Measurements from ENCODE around the gene MRPS34.
"Not testable (repeated sequence)": the region's sequence is repeated elsewhere in the genome, so short reads cannot be mapped to it uniquely, and the experiment has no call there.

MRPS34 gene

GRCh38 chr16:1747934-1748333 lies 25.0 kb downstream of the MRPS34 start:
- no peak for DNase-seq

GRCh38 chr16:1746693-1747195 lies 26.2 kb downstream of the MRPS34 start:
- no peak for DNase-seq

GRCh38 chr16:1745900-1746692 lies 26.8 kb downstream of the MRPS34 start:
- DNase-seq, result no peak

- no peak for DNase-seq
Measured at GRCh38 chr16:1745181-1745899, 27.6 kb downstream of the MRPS34 start.

- no peak for DNase-seq
Measured at GRCh38 chr16:1744338-1744840, 28.5 kb downstream of the MRPS34 start.

GRCh38 chr16:1743376-1744337 lies 29.3 kb downstream of the MRPS34 start:
- no peak for DNase-seq

- DNase-seq, result no peak
Measured at GRCh38 chr16:1741553-1742165, 31.3 kb downstream of the MRPS34 start.

GRCh38 chr16:1740781-1741490 lies 32.0 kb downstream of the MRPS34 start:
- no peak for DNase-seq

GRCh38 chr16:1740234-1740633 lies 32.7 kb downstream of the MRPS34 start:
- no peak for DNase-seq

GRCh38 chr16:1734816-1735215 lies 38.1 kb downstream of the MRPS34 start:
- no peak for DNase-seq

- DNase-seq, result no peak
Measured at GRCh38 chr16:1734123-1734522, 38.8 kb downstream of the MRPS34 start.

- DNase-seq, result not testable (repeated sequence)
Measured at GRCh38 chr16:1732551-1732987, 40.4 kb downstream of the MRPS34 start.

- DNase-seq, result no peak
Measured at GRCh38 chr16:1732071-1732470, 40.9 kb downstream of the MRPS34 start.

GRCh38 chr16:1731603-1732002 lies 41.3 kb downstream of the MRPS34 start:
- no peak for DNase-seq

- DNase-seq, result no peak
Measured at GRCh38 chr16:1731073-1731472, 41.9 kb downstream of the MRPS34 start.

GRCh38 chr16:1729445-1729844 lies 43.5 kb downstream of the MRPS34 start:
- no peak for DNase-seq

- DNase-seq, result no peak
Measured at GRCh38 chr16:1729026-1729425, 43.9 kb downstream of the MRPS34 start.

- DNase-seq, result no peak
Measured at GRCh38 chr16:1727651-1728624, 45.0 kb downstream of the MRPS34 start.

GRCh38 chr16:1726661-1727502 lies 46.1 kb downstream of the MRPS34 start:
- no peak for DNase-seq
